HG03135 (cell line): Measurements from ENCODE around the gene ANKLE2.

Source experiments
- ATAC-seq: cut with Tn5 transposase; IDR thresholded peaks from one replicate; pipeline ENCODE4 v1.9.1; 2021; ENCODE audit warnings: mild to moderate bottlenecking, moderate library complexity; ENCODE audit not compliant: unreplicated experiment

ANKLE2 gene

GRCh38 chr12:132747395-132747794, 14.2 kb downstream of the ANKLE2 start:
- no peak for ATAC-seq

- ATAC-seq = no peak
These were observed 15.0 kb downstream of the ANKLE2 start for GRCh38 chr12:132746613-132747012.

GRCh38 chr12:132743831-132744230, 17.8 kb downstream of the ANKLE2 start:
- ATAC-seq = no peak

- no peak for ATAC-seq
These were observed 20.0 kb downstream of the ANKLE2 start for GRCh38 chr12:132741620-132742019.

GRCh38 chr12:132740652-132741051, 21.0 kb downstream of the ANKLE2 start:
- ATAC-seq = no peak

- ATAC-seq = no peak
These were observed 21.4 kb downstream of the ANKLE2 start for GRCh38 chr12:132740313-132740646.

- ATAC-seq = no peak
These were observed 21.9 kb downstream of the ANKLE2 start for GRCh38 chr12:132739600-132740312.

GRCh38 chr12:132736913-132737312, 24.7 kb downstream of the ANKLE2 start:
- ATAC-seq = no peak

GRCh38 chr12:132736378-132736777, 25.3 kb downstream of the ANKLE2 start:
- no peak for ATAC-seq

GRCh38 chr12:132735496-132735895, 26.1 kb downstream of the ANKLE2 start:
- ATAC-seq = no peak

GRCh38 chr12:132734206-132734605, 27.4 kb downstream of the ANKLE2 start:
- ATAC-seq = no peak

- ATAC-seq = no peak
These were observed 30.1 kb downstream of the ANKLE2 start for GRCh38 chr12:132731574-132731973.

- ATAC-seq = no peak
These were observed 31.3 kb downstream of the ANKLE2 start for GRCh38 chr12:132730353-132730752.

GRCh38 chr12:132729541-132730320, 31.9 kb downstream of the ANKLE2 start:
- no peak for ATAC-seq

- ATAC-seq = no peak
These were observed 33.1 kb downstream of the ANKLE2 start for GRCh38 chr12:132728502-132728901.

- ATAC-seq = no peak
These were observed 34.4 kb downstream of the ANKLE2 start for GRCh38 chr12:132727091-132727794.

- ATAC-seq = no peak
These were observed 35.2 kb downstream of the ANKLE2 start for GRCh38 chr12:132726386-132726785.

- no peak for ATAC-seq
These were observed 37.0 kb downstream of the ANKLE2 start for GRCh38 chr12:132724506-132725241.

- ATAC-seq = no peak
These were observed 37.9 kb downstream of the ANKLE2 start for GRCh38 chr12:132723764-132724140.

- ATAC-seq = no peak
These were observed 38.4 kb downstream of the ANKLE2 start for GRCh38 chr12:132723015-132723763.
